Adipocyte (in vitro differentiated cells): ENCODE measurements around the gene SLC27A1.
"Not testable (repeated sequence)": the region's sequence is repeated elsewhere in the genome, so short reads cannot be mapped to it uniquely, and the experiment has no call there.

Experiments used
- DNase-seq: peaks from one replicate; pipeline ENCODE4 v3.0.0-alpha.2; 2015; ENCODE audit warnings: low read depth
- H3K27me3 ChIP-seq: replicated peaks from 2 replicates; pipeline ENCODE4 v1.7.0; 2013; ENCODE audit warnings: mild to moderate bottlenecking, low read length, moderate library complexity; ENCODE audit not compliant: control insufficient read depth, insufficient read depth
- H3K36me3 ChIP-seq: 2 replicates; pipeline ENCODE4 v1.7.0; 2013; ENCODE audit warnings: low read length, mild to moderate bottlenecking, moderate library complexity; ENCODE audit not compliant: control insufficient read depth, insufficient read depth, severe bottlenecking
- H3K4me1 ChIP-seq: 2 replicates; pipeline ENCODE4 v1.7.0; 2013; ENCODE audit warnings: mild to moderate bottlenecking, low read length, moderate library complexity; ENCODE audit not compliant: control insufficient read depth, insufficient read depth
- H3K4me3 ChIP-seq: 2 replicates; pipeline ENCODE4 v1.7.0; 2013; ENCODE audit warnings: mild to moderate bottlenecking, low read length, moderate library complexity
- H3K9ac ChIP-seq: 2 replicates; pipeline ENCODE4 v1.7.0; 2013; ENCODE audit warnings: mild to moderate bottlenecking, low read length, moderate library complexity
- H3K9me3 ChIP-seq: 2 replicates; pipeline ENCODE4 v1.7.0; 2013; ENCODE audit warnings: mild to moderate bottlenecking, low read length, moderate library complexity; ENCODE audit not compliant: control insufficient read depth

SLC27A1 gene

GRCh38 chr19:17505223-17505622 lies 34.9 kb downstream of the SLC27A1 start:
- Histone ChIP-seq H3K9me3 (no peaks in the 10 kb centered on the region), H3K9ac (peak overlapping the region; percentile 66), H3K27me3 (no peaks in the 10 kb centered on the region), H3K4me3 (no peak overlapping the region), H3K4me1 (peaks cover 49% of the 10 kb centered on the region), H3K36me3 (peaks cover 28% of the 10 kb centered on the region)
- DNase-seq = no peak

- Histone ChIP-seq H3K36me3 (peaks cover 14% of the 10 kb centered on the region), H3K4me1 (peaks cover 52% of the 10 kb centered on the region), H3K4me3 (no peak overlapping the region), H3K9me3 (no peaks in the 10 kb centered on the region), H3K27me3 (no peaks in the 10 kb centered on the region), H3K9ac (no peak overlapping the region)
- no peak for DNase-seq
Observed at GRCh38 chr19:17506745-17507144, 36.4 kb downstream of the SLC27A1 start.

- Histone ChIP-seq H3K4me3 (peak overlapping the region; percentile 66), H3K4me1 (peaks cover 59% of the 10 kb centered on the region), H3K9ac (peak overlapping the region; percentile 86), H3K36me3 (peaks cover 10% of the 10 kb centered on the region)
- H3K9me3 ChIP-seq, H3K27me3 ChIP-seq, DNase-seq: not testable (repeated sequence)
Observed at GRCh38 chr19:17508558-17508933, 38.2 kb downstream of the SLC27A1 start.

GRCh38 chr19:17510220-17510993 lies 40.1 kb downstream of the SLC27A1 start:
- H3K4me1 ChIP-seq = peaks cover 50% of the 10 kb centered on the region
- peak overlapping the region; percentile 100 for H3K9ac ChIP-seq
- H3K27me3 ChIP-seq = no peaks in the 10 kb centered on the region
- peak; percentile 32 for DNase-seq
- no peaks in the 10 kb centered on the region for H3K9me3 ChIP-seq
- H3K36me3 ChIP-seq = peaks cover 2% of the 10 kb centered on the region
- H3K4me3 ChIP-seq = peak overlapping the region; percentile 95

GRCh38 chr19:17511724-17512573 lies 41.6 kb downstream of the SLC27A1 start:
- H3K9ac ChIP-seq = peak overlapping the region; percentile 100
- H3K4me3 ChIP-seq = peak overlapping the region; percentile 95
- no peaks in the 10 kb centered on the region for H3K9me3 ChIP-seq
- H3K4me1 ChIP-seq = peaks cover 44% of the 10 kb centered on the region
- H3K27me3 ChIP-seq = no peaks in the 10 kb centered on the region
- peak; percentile 53 for DNase-seq
- H3K36me3 ChIP-seq = peaks cover 8% of the 10 kb centered on the region

- H3K4me3 ChIP-seq = peak overlapping the region; percentile 95
- H3K27me3 ChIP-seq = no peaks in the 10 kb centered on the region
- peaks cover 42% of the 10 kb centered on the region for H3K4me1 ChIP-seq
- peak overlapping the region; percentile 100 for H3K9ac ChIP-seq
- H3K9me3 ChIP-seq = peaks cover 5% of the 10 kb centered on the region
- no peak for DNase-seq
- H3K36me3 ChIP-seq = peaks cover 14% of the 10 kb centered on the region
Observed at GRCh38 chr19:17512574-17512939, 42.2 kb downstream of the SLC27A1 start.

- Histone ChIP-seq H3K4me3 (no peak overlapping the region), H3K36me3 (peaks cover 29% of the 10 kb centered on the region), H3K27me3 (no peaks in the 10 kb centered on the region), H3K4me1 (peaks cover 15% of the 10 kb centered on the region), H3K9me3 (peaks cover 18% of the 10 kb centered on the region), H3K9ac (no peak overlapping the region)
- DNase-seq = no peak
Observed at GRCh38 chr19:17515408-17516149, 45.3 kb downstream of the SLC27A1 start.

- Histone ChIP-seq H3K9me3 (peaks cover 18% of the 10 kb centered on the region), H3K9ac (no peak overlapping the region), H3K27me3 (no peaks in the 10 kb centered on the region), H3K36me3 (peaks cover 35% of the 10 kb centered on the region), H3K4me1 (peaks cover 7% of the 10 kb centered on the region), H3K4me3 (peak overlapping the region; percentile 53)
- no peak for DNase-seq
Observed at GRCh38 chr19:17517898-17518297, 47.6 kb downstream of the SLC27A1 start.

- Histone ChIP-seq H3K9me3 (peaks cover 18% of the 10 kb centered on the region), H3K36me3 (peaks cover 35% of the 10 kb centered on the region)
- H3K4me3 ChIP-seq, DNase-seq, H3K9ac ChIP-seq, H3K4me1 ChIP-seq, H3K27me3 ChIP-seq: not testable (repeated sequence)
Observed at GRCh38 chr19:17518654-17519053, 48.3 kb downstream of the SLC27A1 start.

- H3K9me3 ChIP-seq = peaks cover 23% of the 10 kb centered on the region
- DNase-seq = no peak
- peaks cover 35% of the 10 kb centered on the region for H3K36me3 ChIP-seq
- no peaks in the 10 kb centered on the region for H3K4me1 ChIP-seq
- no peaks in the 10 kb centered on the region for H3K27me3 ChIP-seq
- H3K9ac ChIP-seq = no peak overlapping the region
- no peak overlapping the region for H3K4me3 ChIP-seq
Observed at GRCh38 chr19:17519967-17520366, 49.6 kb downstream of the SLC27A1 start.

GRCh38 chr19:17520865-17521264 lies 50.5 kb downstream of the SLC27A1 start:
- no peak for DNase-seq
- H3K4me3 ChIP-seq = no peak overlapping the region

More at GRCh38 chr19:17520865-17521264, 50.5 kb downstream of the SLC27A1 start:
- peaks cover 34% of the 10 kb centered on the region for H3K36me3 ChIP-seq
- no peak overlapping the region for H3K9ac ChIP-seq
- no peaks in the 10 kb centered on the region for H3K27me3 ChIP-seq
- peaks cover 23% of the 10 kb centered on the region for H3K9me3 ChIP-seq
- no peaks in the 10 kb centered on the region for H3K4me1 ChIP-seq
